H9 (cell line): ENCODE measurements around the gene DCAF8. TPM values are rescaled to one million over a fixed set of nuclear protein-coding genes. Genes with fewer than 3 reads are reported as not detected.

Experiments
- DNase-seq: peaks from one replicate; pipeline ENCODE4 v3.0.0-alpha.2; 2017
- H2AFZ ChIP-seq: one replicate; pipeline ENCODE4 v1.6.1; 2013; ENCODE audit warnings: mild to moderate bottlenecking, low read length, control low read depth, moderate library complexity
- H2AK5ac ChIP-seq: 2 replicates; pipeline ENCODE4 v1.6.1; 2013; ENCODE audit warnings: low read length, control low read depth, mixed read lengths; ENCODE audit not compliant: insufficient read length
- H2BK120ac ChIP-seq: one replicate; pipeline ENCODE4 v1.6.1; 2013; ENCODE audit warnings: low read depth, mild to moderate bottlenecking, low read length, control low read depth, inconsistent platforms; ENCODE audit not compliant: poor library complexity, severe bottlenecking
- H2BK12ac ChIP-seq: 2 replicates; pipeline ENCODE4 v1.6.1; 2013; ENCODE audit warnings: low read length, control low read depth, mixed read lengths, low read depth; ENCODE audit not compliant: insufficient read length
- H2BK15ac ChIP-seq: 2 replicates; pipeline ENCODE4 v1.6.1; 2013; ENCODE audit warnings: low read depth, low read length, control low read depth
- H2BK20ac ChIP-seq: one replicate; pipeline ENCODE4 v1.6.1; 2013; ENCODE audit warnings: low read depth, mild to moderate bottlenecking, low read length, control low read depth, inconsistent platforms; ENCODE audit not compliant: poor library complexity, severe bottlenecking
- H2BK5ac ChIP-seq: 2 replicates; pipeline ENCODE4 v1.6.1; 2013; ENCODE audit warnings: low read length, control low read depth, mixed read lengths; ENCODE audit not compliant: insufficient read length
- H3K14ac ChIP-seq: 2 replicates; pipeline ENCODE4 v1.6.1; 2013; ENCODE audit warnings: low read length, control low read depth; ENCODE audit not compliant: insufficient read depth
- H3K18ac ChIP-seq: 2 replicates; pipeline ENCODE4 v1.6.1; 2013; ENCODE audit warnings: low read depth, mild to moderate bottlenecking, mixed read lengths, low read length, control low read depth; ENCODE audit not compliant: insufficient read length
- H3K23ac ChIP-seq: 2 replicates; pipeline ENCODE4 v1.6.1; 2013; ENCODE audit warnings: low read length, control low read depth, mixed read lengths, low read depth; ENCODE audit not compliant: insufficient read length
- H3K23me2 ChIP-seq: 2 replicates; pipeline ENCODE4 v1.6.1; 2013; ENCODE audit warnings: low read depth, mild to moderate bottlenecking, mixed read lengths, low read length, control low read depth; ENCODE audit not compliant: insufficient read length, poor library complexity, severe bottlenecking
- H3K27ac ChIP-seq: 2 replicates; pipeline ENCODE4 v1.5.1; 2013; ENCODE audit warnings: low read length, control low read depth, mixed read lengths, low read depth; ENCODE audit not compliant: insufficient read length
- H3K27me3 ChIP-seq: 2 replicates; pipeline ENCODE4 v1.6.1; 2013; ENCODE audit warnings: low read length, control low read depth, inconsistent platforms; ENCODE audit not compliant: insufficient read depth
- H3K4ac ChIP-seq: 2 replicates; pipeline ENCODE4 v1.6.1; 2013; ENCODE audit warnings: low read depth, mild to moderate bottlenecking, control low read depth, inconsistent platforms, low read length, moderate library complexity
- H3K4me1 ChIP-seq: 2 replicates; pipeline ENCODE4 v1.6.1; 2013; ENCODE audit warnings: low read length, control low read depth, inconsistent platforms; ENCODE audit not compliant: insufficient read depth
- H3K4me2 ChIP-seq: 2 replicates; pipeline ENCODE4 v1.6.1; 2013; ENCODE audit warnings: low read length, control low read depth, mixed read lengths; ENCODE audit not compliant: insufficient read length, insufficient read depth
- H3K56ac ChIP-seq: 2 replicates; pipeline ENCODE4 v1.6.1; 2013; ENCODE audit warnings: low read depth, mild to moderate bottlenecking, mixed read lengths, low read length, control low read depth; ENCODE audit not compliant: insufficient read length
- H3K79me1 ChIP-seq: 2 replicates; pipeline ENCODE4 v1.6.1; 2013; ENCODE audit warnings: low read depth, mild to moderate bottlenecking, moderate library complexity, low read length, control low read depth, inconsistent platforms; ENCODE audit not compliant: insufficient read depth, poor library complexity, severe bottlenecking
- H3K79me2 ChIP-seq: 2 replicates; pipeline ENCODE4 v1.6.1; 2013; ENCODE audit warnings: low read length, control low read depth, inconsistent platforms; ENCODE audit not compliant: insufficient read depth
- H3K9ac ChIP-seq: 2 replicates; pipeline ENCODE4 v1.6.1; 2013; ENCODE audit warnings: low read length, control low read depth, mixed read lengths; ENCODE audit not compliant: insufficient read length; ENCODE audit errors: extremely low read depth
- H3K9me3 ChIP-seq: one replicate; pipeline ENCODE4 v1.6.1; 2013; ENCODE audit warnings: low read depth, low read length, inconsistent platforms; ENCODE audit not compliant: control insufficient read depth
- H3T11ph ChIP-seq: one replicate; pipeline ENCODE4 v1.6.1; 2013; ENCODE audit warnings: mild to moderate bottlenecking, low read length, control low read depth, inconsistent platforms
- H4K20me1 ChIP-seq: one replicate; pipeline ENCODE4 v1.6.1; 2013; ENCODE audit not compliant: control insufficient read depth, insufficient read length, insufficient read depth
- H4K5ac ChIP-seq: 2 replicates; pipeline ENCODE4 v1.6.1; 2013; ENCODE audit warnings: low read depth, mild to moderate bottlenecking, mixed read lengths, low read length, control low read depth; ENCODE audit not compliant: insufficient read length
- H4K8ac ChIP-seq: replicated peaks from 2 replicates; pipeline ENCODE4 v1.6.1; 2013; ENCODE audit warnings: low read length, control low read depth, mixed read lengths, low read depth; ENCODE audit not compliant: insufficient read length
- H4K91ac ChIP-seq: 2 replicates; pipeline ENCODE4 v1.6.1; 2013; ENCODE audit warnings: low read depth, mild to moderate bottlenecking, moderate library complexity, mixed read lengths, low read length, control low read depth; ENCODE audit not compliant: insufficient read length
- H3K27ac Mint-ChIP-seq, 3 experiments: 2 replicates in 2 of 3; 3 replicates in 1 of 3; pipeline ENCODE4 v1.8.0; 2020 to 2021; ENCODE audit warnings: mixed read lengths in 3 of 3, mild to moderate bottlenecking in 1 of 3, moderate library complexity in 1 of 3
- H3K27me3 Mint-ChIP-seq: 2 replicates; pipeline ENCODE4 v1.8.0; 2021; ENCODE audit warnings: low read depth, mild to moderate bottlenecking, moderate library complexity, mixed read lengths
- H3K36me3 Mint-ChIP-seq, 3 experiments: 2 replicates in 2 of 3; 3 replicates in 1 of 3; pipeline ENCODE4 v1.8.0; 2020 to 2021; ENCODE audit warnings: low read depth in 3 of 3, mixed read lengths in 3 of 3; ENCODE audit not compliant: insufficient read depth in 1 of 3
- H3K4me1 Mint-ChIP-seq, 2 experiments: 2 replicates each; pipeline ENCODE4 v1.8.0; 2020; ENCODE audit warnings: mixed read lengths in 2 of 2
- H3K4me3 Mint-ChIP-seq, 2 experiments: 2 replicates in 1 of 2; 3 replicates in 1 of 2; pipeline ENCODE4 v1.8.0; 2020 to 2021; ENCODE audit warnings: mild to moderate bottlenecking in 2 of 2, mixed read lengths in 2 of 2, moderate library complexity in 1 of 2
- H3K9me3 Mint-ChIP-seq, 2 experiments: 2 replicates in 1 of 2; 3 replicates in 1 of 2; pipeline ENCODE4 v1.8.0; 2020; ENCODE audit warnings: mild to moderate bottlenecking in 2 of 2, mixed read lengths in 2 of 2, moderate library complexity in 1 of 2
- WGBS: extraction: QIAGEN DNeasy Blood & Tissue Kit; methylation state at CpG from one replicate; pipeline ENCODE4 v1.1.7; 2013; ENCODE audit warnings: missing lambda C conversion rate, low lambda C conversion rate, mixed read lengths; ENCODE audit not compliant: insufficient read length; ENCODE audit errors: extremely low coverage; 5-methylcytosine and 5-hydroxymethylcytosine counted together
- total RNA-seq: library from RNA; stranded (reverse); gene quantifications from 2 replicates; pipeline ENCODE4 v1.2.1, GENCODE V29; 2021
- TF ChIP-seq, protein P1 (sequence below): fragments of 200-600 bp; sonication (generic); conservative IDR thresholded peaks from 3 replicates; pipeline ENCODE4 v1.8.0; 2021; ENCODE audit warnings: antibody characterized with exemption, mild to moderate bottlenecking

The DCAF8 gene
- total RNA-seq, 1 experiment from 2014 or later: 106 TPM

GRCh38 chr1:160177231-160177630, 85.1 kb downstream of the DCAF8 start:
- Histone ChIP-seq H4K91ac (no peak overlapping the region), H2BK120ac (no peak overlapping the region), H2BK12ac (no peak overlapping the region), H3K27ac (no peak overlapping the region), H3K27me3 (no peaks in the 10 kb centered on the region), H3T11ph (no peak overlapping the region), H2BK15ac (no peak overlapping the region), H3K14ac (no peak overlapping the region), H3K23me2 (no peaks in the 10 kb centered on the region), H3K18ac (no peak overlapping the region), H2AK5ac (no peak overlapping the region), H4K8ac (no peak overlapping the region), H3K4me2 (no peak overlapping the region), H3K79me2 (no peaks in the 10 kb centered on the region), H3K4ac (no peak overlapping the region), H3K56ac (no peak overlapping the region), H4K5ac (no peak overlapping the region), H3K9me3 (no peaks in the 10 kb centered on the region), H3K23ac (no peak overlapping the region), H3K4me1 (peaks cover 7% of the 10 kb centered on the region), H2BK20ac (no peak overlapping the region), H3K9ac (no peak overlapping the region), H4K20me1 (no peaks in the 10 kb centered on the region), H2BK5ac (no peak overlapping the region), H3K79me1 (no peaks in the 10 kb centered on the region), H2AFZ (no peak overlapping the region)
- Mint-ChIP-seq H3K36me3 (peaks cover 0 to 3% (median 0%) of the 10 kb centered on the region in 3 experiments; a peak in 2 of 7 replicates), H3K4me3 (no peak overlapping the region), H3K4me1 (peaks cover 19 to 23% of the 10 kb centered on the region in 2 experiments), H3K27ac (peak overlapping the region; percentile 8 to 50 (median 15); a peak in 4 of 7 replicates), H3K9me3 (no peaks in the 10 kb centered on the region), H3K27me3 (peaks cover 36% of the 10 kb centered on the region)
- TF ChIP-seq, protein P1, sequence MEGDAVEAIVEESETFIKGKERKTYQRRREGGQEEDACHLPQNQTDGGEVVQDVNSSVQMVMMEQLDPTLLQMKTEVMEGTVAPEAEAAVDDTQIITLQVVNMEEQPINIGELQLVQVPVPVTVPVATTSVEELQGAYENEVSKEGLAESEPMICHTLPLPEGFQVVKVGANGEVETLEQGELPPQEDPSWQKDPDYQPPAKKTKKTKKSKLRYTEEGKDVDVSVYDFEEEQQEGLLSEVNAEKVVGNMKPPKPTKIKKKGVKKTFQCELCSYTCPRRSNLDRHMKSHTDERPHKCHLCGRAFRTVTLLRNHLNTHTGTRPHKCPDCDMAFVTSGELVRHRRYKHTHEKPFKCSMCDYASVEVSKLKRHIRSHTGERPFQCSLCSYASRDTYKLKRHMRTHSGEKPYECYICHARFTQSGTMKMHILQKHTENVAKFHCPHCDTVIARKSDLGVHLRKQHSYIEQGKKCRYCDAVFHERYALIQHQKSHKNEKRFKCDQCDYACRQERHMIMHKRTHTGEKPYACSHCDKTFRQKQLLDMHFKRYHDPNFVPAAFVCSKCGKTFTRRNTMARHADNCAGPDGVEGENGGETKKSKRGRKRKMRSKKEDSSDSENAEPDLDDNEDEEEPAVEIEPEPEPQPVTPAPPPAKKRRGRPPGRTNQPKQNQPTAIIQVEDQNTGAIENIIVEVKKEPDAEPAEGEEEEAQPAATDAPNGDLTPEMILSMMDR: no peak
- no peak for DNase-seq
- no CpG with 5 or more reads among the region's 2 CpGs for WGBS
